Stimulated activated CD8-positive, alpha-beta memory T cell treated with anti-CD3 and anti-CD28 coated beads, Interleukin-4, amount 100 ng/mL, for 4 hours (primary cell): Measurements from ENCODE around the gene SCN4A.

ENCODE experiments used
- DNase-seq, 2 donors: peaks; one replicate each; pipeline ENCODE4 v3.0.0-alpha.2; 2020; ENCODE audit warnings: low read depth in 2 of 2, low spot score in 1 of 2

The SCN4A gene

GRCh38 chr17:63960006-63960405, 12.7 kb downstream of the SCN4A start:
- no peak for DNase-seq

- no peak for DNase-seq
Observed at GRCh38 chr17:63956296-63956920, 16.3 kb downstream of the SCN4A start.

GRCh38 chr17:63955791-63956190, 16.9 kb downstream of the SCN4A start:
- DNase-seq: no peak

- DNase-seq: no peak
Observed at GRCh38 chr17:63955232-63955631, 17.5 kb downstream of the SCN4A start.

GRCh38 chr17:63954402-63955063, 18.2 kb downstream of the SCN4A start:
- DNase-seq: no peak

GRCh38 chr17:63950940-63951907, 21.5 kb downstream of the SCN4A start:
- DNase-seq: no peak

GRCh38 chr17:63949576-63950250, 23.0 kb downstream of the SCN4A start:
- DNase-seq: no peak

- DNase-seq: no peak
Observed at GRCh38 chr17:63948521-63948920, 24.2 kb downstream of the SCN4A start.

- no peak for DNase-seq
Observed at GRCh38 chr17:63947711-63948330, 24.9 kb downstream of the SCN4A start.

- no peak for DNase-seq
Observed at GRCh38 chr17:63946440-63947363, 26.0 kb downstream of the SCN4A start.

- DNase-seq: no peak
Observed at GRCh38 chr17:63945784-63946439, 26.8 kb downstream of the SCN4A start.

- no peak for DNase-seq
Observed at GRCh38 chr17:63944736-63945499, 27.8 kb downstream of the SCN4A start.

GRCh38 chr17:63943745-63944144, 29.0 kb downstream of the SCN4A start:
- DNase-seq: no peak

- DNase-seq: no peak
Observed at GRCh38 chr17:63942309-63942985, 30.3 kb downstream of the SCN4A start.

- DNase-seq: no peak
Observed at GRCh38 chr17:63941751-63942150, 31.0 kb downstream of the SCN4A start.

- no peak for DNase-seq
Observed at GRCh38 chr17:63941162-63941561, 31.6 kb downstream of the SCN4A start.

- no peak for DNase-seq
Observed at GRCh38 chr17:63940584-63940983, 32.1 kb downstream of the SCN4A start.

- DNase-seq: no peak
Observed at GRCh38 chr17:63939884-63940283, 32.8 kb downstream of the SCN4A start.
